COLO829 (cell line): Measurements from ENCODE around the gene ZNF423.

Experiments used
- DNase-seq: peaks from one replicate; pipeline ENCODE4 v3.0.0; 2012; ENCODE audit warnings: low spot score

ZNF423 gene

DNA sequence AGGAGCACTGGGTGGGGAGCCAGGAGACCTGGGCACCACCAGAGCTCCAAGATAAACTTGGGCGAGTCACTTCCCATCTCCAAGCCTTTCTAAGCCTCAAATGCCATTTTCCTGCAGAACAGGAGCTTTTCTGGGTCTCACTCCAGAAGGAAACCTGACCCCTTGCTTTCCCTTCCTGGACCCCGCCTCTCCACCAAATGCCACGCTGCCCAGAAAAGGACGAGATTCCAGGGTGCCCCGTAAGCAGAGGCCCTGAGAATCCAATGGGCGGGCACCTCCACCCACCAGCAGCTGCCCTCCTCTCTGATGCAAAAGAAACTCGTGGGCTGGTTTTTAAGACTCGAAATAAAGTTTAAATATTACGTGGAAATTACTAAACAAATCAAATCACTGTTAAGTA lies 31.3 kb downstream of the ZNF423 start:
- DNase-seq: no peak

DNA sequence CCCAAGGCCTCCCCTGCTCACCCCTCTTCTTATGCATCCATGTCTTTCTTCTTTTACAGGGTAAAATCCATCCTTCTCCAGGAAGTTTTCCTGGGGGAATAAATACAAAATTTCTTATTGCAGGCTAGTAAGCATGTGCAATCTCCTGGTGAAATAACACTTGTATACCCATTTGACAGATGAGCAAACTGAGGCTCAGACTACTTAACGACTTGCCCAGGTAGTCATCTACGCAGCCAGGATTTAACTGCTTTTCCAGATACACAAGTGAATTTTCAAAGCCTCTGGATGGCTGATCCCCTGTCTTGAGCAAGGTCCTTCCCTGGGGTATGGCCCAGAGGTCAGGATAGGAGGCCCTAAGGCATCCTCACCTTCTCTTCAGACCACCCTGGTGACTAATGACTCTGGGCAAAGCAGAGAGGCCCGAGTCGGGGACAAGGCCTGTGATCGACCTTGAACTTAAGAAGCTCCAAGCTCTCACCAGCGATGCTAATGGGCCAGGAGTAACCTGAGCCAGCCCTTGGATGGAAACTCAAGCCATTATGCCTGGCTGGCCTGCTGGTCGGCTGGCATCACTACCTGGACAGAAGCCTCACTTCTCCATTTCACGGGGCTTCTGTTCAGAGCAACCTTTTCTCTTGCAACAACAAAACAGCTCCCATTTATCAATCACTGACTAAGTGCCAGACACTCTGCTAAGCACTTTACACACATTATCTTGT lies 33.1 kb downstream of the ZNF423 start:
- DNase-seq: no peak

DNA sequence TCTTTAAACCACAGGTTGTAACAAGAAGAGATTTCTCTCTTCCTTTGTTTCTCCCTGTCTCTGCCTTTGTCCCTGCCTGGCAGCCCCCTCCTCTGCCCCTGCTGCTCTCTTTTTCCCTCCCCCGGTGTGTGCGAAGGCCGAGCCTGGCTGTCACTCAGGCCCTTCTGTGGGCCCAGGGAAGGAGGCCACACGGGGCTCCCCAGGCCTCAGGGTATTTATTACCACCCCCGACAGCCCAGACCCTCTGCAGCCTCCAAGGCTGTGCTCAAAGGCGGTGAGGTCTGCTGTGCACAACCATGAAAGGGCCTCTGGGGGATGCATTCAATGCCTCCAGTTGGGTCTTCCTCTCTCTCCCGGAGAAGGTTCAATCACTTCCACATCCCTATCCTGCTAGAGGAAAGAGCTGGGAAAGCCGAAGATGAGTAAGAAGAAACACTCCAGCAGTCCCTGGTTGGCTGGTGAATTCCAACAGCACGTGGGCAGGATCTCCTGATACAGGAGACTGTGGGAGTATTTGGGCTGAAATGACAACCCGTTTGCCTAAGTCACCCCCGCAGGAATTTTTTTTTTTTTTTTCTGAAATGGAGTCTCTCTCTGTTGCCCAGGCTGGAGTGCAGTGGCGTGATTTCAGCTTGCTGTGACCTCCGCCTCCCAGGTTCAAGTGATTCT lies 34.2 kb downstream of the ZNF423 start:
- DNase-seq: no peak

DNA sequence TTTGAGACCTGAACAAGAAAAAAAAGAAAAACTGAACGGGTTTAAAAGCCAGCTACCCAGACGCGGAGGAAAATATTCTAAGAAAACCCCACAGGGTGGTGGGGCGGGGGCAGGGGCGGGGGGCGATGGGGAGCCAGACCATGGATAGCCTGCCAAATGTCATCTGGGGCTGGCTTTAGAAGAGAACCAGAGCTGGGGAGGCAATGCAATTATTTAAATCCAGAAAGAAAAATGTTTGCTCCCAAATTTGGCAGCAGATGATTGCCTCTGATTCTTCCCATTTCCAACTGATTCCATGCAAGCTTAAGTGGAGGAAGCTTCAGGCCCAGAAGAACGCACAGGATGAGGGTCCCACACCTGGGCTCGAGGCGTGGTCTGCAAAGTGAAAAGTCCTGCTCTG lies 34.8 kb downstream of the ZNF423 start:
- no peak for DNase-seq

GRCh38 chr16:49817754-49818507 lies 38.0 kb downstream of the ZNF423 start:
- DNase-seq: no peak

GRCh38 chr16:49816875-49817274 lies 39.0 kb downstream of the ZNF423 start:
- no peak for DNase-seq

DNA sequence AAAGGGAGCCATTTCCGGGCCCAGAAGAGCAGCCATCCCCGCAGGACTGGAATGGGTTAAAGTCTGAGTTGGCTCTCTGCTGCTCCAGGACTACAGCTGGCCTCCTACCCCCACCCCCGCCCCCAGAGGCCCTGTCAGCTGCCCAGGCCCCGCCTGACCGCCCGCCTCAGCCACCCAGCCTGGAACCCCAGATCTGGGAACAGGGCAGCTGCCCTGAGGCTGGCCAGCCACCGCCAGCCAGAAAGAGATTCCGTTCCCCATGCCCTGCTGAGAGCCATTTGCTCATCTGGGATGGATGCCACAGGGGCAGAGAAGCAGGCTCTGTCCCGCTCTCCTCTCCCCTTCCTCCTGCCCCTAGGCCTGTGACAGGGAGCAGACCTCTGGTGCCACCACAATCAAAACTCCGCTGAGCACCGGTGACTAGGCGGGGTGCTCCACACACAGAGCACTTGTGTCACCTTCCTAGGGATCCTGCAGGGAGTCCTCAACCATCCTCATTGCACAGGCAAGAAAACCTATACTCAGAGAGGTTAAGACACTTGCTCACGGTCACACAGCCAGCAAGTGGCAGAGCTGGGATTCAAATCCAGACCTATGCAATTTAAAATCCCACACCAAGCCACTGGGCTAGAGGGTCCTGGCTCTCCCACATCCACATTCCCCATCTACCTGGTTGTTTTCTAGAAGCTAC lies 44.1 kb downstream of the ZNF423 start:
- DNase-seq: no peak

GRCh38 chr16:49810831-49811230 lies 45.1 kb downstream of the ZNF423 start:
- no peak for DNase-seq

DNA sequence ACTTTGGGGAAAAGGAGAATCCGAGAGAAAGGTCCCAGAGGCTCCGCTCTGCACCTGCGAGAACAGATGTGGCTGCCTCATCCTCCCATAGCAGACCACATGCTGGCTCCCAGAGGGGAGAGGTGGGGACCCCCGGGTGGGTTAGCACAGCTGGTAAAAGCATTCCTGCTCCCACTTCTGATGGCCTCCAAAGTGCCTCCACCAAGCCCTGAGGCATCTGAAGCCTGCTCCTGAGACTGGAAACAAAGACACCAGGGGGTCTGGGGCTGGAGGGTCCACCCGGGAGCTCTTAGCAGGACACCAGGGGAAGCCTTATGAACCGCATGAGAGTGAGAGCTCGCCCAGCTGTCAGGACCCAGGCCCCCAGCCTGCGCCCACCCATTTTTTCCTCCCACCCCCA lies 46.4 kb downstream of the ZNF423 start:
- DNase-seq: no peak

DNA sequence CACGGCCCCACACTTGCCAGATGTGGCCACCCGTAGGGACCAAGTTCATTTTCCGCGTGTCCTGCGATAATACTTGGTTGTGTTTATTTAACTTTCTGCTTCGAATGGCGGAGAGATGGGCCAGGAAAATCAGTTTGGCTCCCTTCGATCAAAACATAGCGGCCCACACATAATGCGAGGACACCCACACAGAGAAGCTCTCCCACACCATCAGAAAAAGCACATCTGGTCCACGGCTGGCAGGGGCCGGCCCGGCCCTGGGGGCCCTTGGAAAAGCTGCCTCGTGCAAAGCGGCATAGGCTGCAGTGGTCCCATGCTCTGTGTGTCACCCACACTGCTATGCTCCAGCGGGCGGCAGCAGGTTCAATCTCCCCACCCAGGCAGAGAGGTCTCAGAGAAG lies 46.9 kb downstream of the ZNF423 start:
- no peak for DNase-seq

DNA sequence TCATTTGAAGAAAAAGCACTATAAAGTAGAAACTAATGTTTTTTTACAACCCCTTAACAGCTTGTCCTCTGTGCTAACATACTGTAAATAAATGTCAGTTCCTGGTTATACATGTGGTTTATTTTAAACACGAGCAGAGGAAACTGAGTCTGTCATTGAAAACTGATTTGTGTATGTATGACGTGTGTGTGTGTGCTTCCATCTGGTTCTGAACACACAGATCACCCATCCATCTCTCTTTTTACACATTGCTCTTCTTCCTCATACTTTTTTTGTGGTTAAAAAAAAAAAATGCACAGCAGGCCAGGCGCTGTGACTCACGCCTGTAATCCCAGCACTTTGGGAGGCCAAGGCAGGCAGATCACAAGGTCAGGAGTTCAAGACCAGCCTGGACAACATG lies 49.5 kb downstream of the ZNF423 start:
- no peak for DNase-seq

DNA sequence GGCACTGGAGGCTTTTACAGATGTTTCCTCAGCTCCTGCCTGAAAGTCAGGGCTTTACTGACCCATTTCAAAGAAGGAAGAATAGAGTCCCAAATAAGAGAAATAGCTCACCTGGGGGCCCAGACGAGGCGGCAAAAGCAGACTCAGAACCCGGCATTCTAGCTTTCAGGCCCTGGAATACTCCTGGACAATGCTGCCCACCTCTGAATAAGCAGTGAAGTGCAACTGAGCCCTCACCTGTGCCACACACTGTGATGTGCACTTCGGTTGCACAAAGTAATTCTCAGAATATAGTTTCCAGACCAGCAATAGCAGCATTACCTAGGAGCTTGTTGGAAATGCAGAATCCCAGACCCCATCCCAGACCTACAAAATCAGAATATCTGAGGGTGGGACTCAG lies 54.6 kb downstream of the ZNF423 start:
- no peak for DNase-seq

DNA sequence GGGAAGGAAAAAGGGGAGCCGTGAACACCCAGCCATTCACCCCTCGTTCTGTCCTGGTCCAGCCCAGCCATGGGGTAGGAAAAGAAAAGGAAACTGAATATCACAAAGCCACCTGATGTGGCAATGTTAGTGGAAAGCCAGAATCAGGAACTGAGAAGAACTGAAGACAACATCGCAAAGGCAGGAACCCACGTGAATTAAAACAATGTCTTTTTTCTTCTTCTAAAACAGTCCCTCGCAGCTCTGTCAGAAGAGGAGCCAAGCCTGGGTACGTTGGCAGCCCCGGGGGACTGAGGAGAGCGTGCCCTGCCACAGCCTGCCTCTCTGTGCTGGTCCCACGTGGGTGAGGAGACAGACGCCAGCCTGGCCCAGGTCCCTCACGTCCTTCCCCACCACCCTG lies 55.0 kb downstream of the ZNF423 start:
- DNase-seq: peak; percentile 3

DNA sequence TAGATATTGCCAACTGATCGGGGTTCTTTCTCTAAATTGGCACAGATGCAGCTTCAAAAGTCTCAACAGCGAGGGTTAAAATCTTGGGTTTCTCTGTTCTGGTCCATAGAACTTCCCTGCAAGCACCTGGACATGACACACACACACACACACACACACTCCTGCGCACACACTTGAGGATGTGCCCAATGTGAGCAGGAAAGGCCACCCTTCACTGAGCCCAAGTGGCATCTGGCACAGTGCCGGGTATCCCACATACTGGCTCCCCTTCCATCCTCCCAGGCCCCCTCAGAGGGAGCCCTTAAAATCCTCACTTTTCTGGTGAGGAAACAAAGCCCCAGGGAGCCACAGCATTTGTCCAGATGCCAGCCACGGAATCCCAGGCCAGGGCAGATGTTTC lies 55.5 kb downstream of the ZNF423 start:
- DNase-seq: no peak

DNA sequence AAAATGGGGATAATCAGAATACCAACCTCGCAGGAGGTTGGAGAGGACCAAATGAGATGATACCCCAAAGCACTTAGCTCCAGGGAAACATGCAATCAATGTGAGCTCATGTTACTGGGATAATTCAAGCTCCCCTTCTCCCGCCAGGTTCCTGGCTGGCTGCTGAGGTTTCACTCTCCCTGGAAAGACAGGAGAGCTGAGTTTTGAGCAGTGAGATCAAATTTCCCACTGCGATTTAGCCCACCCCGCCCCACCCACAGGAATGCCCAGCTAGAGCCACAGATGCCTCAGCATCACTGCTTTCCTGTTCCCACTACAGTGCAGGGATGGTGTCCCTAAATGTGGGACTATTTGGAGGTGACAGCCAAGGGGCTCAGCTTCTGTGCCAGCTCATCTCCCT lies 56.7 kb downstream of the ZNF423 start:
- DNase-seq: no peak

DNA sequence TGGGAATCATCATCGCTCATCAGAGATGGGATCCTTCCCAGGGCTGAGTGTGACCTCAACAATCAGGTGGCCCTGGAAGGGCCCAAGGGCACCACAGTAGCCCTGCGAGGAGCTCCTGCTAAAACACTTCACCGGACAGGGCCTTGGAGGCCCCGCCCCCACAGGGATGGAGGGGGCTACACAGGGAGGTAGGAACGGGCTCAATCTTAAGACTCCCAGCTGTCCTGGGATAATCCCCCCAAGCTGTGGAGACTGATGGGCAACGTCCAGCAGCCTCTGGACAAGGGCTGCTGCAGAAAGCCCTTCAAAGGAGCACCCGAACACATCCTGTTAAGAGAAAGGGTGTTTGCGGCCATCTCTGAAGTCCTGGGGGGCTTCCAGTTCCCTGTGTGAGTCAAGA lies 60.4 kb downstream of the ZNF423 start:
- no peak for DNase-seq

DNA sequence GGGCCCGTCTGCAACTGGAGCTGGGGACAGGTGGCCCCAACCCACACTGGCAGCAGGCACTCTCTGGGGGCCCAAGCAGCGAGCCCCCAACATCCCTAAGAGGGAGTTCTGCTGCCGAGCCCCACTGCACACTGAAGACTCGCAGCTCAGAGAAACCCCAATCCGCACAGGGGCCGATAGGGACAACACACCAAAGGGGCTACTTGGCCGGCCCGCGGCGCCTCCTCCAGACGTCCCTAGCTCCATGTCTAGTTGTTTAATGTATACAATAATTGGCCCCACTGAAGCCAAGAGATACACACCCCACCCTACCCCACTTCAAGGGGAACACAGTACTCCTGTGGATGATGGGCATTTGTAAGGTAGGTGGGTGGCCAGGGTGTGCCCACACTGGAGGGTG lies 62.7 kb downstream of the ZNF423 start:
- no peak for DNase-seq

GRCh38 chr16:49789616-49790015 lies 66.3 kb downstream of the ZNF423 start:
- no peak for DNase-seq

- no peak for DNase-seq
Observed at GRCh38 chr16:49788986-49789385, 66.9 kb downstream of the ZNF423 start.

GRCh38 chr16:49788572-49788971 lies 67.3 kb downstream of the ZNF423 start:
- no peak for DNase-seq

- no peak for DNase-seq
Observed at GRCh38 chr16:49786926-49787557, 68.9 kb downstream of the ZNF423 start.

DNA sequence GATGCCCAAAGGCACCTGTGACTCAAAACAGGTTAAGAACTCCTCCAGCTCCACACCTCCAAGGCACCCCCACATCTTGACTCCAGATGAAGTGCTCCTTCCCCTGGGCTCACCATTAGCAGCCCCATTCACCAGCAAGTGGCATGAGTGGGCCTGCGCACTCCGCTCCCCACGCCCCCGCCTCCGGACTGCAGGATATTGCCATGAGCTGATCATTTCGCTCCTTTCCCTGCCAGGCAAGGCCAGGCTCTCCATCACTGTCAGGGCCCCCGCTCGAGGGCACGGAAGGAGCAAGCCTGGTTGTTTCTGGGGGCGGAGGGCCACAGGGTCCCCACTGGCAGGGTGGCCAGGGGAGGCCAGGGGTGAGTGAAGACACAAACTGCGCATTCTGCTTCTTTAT lies 69.9 kb downstream of the ZNF423 start:
- DNase-seq: no peak
